HG02763 (cell line): ENCODE data around the gene TOX2.

Experiments
- ATAC-seq: cut with Tn5 transposase; IDR thresholded peaks from one replicate; pipeline ENCODE4 v1.9.1; 2021; ENCODE audit warnings: mild to moderate bottlenecking, moderate library complexity; ENCODE audit not compliant: unreplicated experiment

TOX2 gene

GRCh38 chr20:43994486-43995100, 79.9 kb downstream of the TOX2 start:
- ATAC-seq = no peak

DNA sequence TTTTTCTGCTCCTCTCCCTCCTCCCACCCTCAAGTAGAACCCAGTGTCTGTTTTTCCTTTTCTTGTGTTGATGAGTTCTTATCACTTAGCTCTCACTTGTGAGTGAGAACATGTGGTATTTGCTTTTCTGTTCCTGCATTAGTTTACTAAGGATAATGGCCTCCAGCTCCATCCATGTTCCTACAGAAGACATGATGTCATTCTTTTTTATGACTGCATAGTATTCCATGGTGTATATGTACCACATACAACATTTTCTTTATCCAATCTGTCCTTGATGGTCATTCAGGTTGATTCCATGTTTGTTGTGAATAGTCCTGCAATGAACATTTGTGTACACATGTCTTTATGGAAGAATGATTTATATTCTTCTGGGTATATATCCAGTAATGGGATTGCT, 81.0 kb downstream of the TOX2 start:
- ATAC-seq = no peak

- no peak for ATAC-seq
Measured at GRCh38 chr20:43996240-43996930, 81.7 kb downstream of the TOX2 start.

DNA sequence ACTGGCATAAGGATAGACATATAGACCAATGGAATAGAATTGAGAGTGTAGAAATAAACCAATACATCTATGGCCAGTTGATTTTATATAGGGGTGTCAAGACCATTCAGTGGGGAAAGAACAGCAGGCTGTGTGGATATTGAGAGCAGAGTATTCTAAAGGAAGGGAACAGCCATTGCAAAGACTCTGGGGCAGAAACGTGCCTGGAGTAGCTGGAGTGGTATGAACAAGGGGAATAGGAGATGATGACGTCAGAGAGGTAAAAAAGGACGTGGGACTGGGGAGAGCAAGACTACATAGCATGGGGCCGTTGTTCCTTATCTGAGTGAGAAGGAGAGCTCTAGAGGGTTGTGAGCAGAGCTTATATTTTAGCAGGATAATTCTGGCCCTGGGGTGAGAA, 85.2 kb downstream of the TOX2 start:
- no peak for ATAC-seq

GRCh38 chr20:44001667-44002596, 87.3 kb downstream of the TOX2 start:
- ATAC-seq = peak; percentile 75

GRCh38 chr20:44002861-44003260, 88.2 kb downstream of the TOX2 start:
- ATAC-seq = no peak

GRCh38 chr20:44003609-44004008, 89.0 kb downstream of the TOX2 start:
- ATAC-seq = no peak

DNA sequence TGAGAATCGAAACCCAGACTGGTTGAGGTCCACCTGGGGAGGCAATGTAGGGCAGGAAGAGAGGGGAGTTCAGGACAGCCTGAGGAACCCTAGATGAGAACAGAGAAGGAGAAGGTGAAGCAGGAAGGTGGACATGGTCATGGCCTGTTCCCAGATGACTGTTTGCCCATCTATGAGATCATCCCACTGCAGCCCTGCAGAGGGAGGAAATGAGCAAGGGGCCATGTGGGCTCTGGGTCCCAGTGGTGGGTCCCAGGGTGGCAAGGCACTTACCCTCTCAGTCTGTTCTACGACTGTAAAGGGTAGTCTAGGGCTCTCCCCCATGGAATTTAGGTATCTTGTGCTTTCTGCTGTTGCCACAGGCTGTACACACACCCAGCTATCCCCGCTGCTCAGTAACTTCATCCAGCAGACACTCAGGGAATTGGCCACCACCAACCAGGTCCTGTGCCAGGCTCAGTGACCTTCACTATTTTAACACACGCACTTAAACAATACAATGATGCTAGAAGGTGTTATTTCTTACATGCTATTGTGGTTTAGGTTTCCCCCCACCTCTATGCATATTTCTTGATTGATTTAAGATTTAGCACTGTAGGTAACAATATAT, 89.8 kb downstream of the TOX2 start:
- ATAC-seq = no peak

DNA sequence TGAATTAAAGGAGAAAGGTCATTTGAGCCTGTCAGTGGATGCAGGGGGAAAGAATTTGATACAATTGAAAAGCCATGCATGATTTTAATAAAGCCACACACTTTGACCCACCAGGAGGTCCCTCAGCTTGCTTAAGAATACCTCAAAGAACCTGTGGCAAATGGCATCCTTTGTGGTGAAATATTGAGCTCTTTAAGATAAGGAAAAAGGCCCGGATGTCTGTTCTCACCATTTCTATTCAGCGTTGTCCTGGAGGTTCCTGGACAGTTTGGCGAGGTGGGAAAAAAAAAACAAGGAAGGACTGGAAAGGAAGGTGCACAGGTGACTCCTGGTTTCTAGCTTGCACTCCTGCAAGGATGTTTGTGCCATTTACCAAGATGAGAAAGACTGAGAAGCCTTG, 91.0 kb downstream of the TOX2 start:
- ATAC-seq = no peak

GRCh38 chr20:44006126-44006525, 91.5 kb downstream of the TOX2 start:
- no peak for ATAC-seq

DNA sequence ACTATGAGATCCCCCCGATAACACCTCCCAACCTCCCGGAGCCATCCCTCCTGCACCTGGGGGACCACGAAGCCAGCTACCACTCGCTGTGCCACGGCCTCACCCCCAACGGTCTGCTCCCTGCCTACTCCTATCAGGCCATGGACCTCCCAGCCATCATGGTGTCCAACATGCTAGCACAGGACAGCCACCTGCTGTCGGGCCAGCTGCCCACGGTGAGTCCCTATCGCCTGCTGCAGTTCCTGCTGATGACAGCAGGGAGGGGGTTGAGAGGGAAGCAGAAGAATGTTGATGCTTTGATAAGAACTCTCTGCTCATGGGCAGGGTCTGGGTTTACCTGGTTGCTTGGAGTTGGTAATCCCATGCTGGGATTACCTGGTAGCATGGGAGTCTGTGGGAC, 91.9 kb downstream of the TOX2 start:
- no peak for ATAC-seq

- no peak for ATAC-seq
Measured at GRCh38 chr20:44008806-44009678, 94.4 kb downstream of the TOX2 start.

DNA sequence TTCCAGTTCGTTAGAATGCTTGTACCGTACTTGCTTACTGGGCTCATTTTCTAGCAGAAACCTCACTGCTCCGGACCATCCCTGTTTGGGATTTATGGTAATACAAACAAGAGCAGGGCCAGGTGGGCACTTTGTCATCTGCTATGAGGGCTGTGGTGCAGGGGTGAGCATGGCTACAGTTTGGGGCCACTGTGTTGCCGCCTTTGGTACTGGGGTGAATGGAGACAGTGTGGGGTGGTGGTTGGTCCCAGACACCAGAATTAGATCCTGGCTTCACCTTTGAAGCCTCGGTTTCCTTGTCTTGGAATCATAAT, 95.0 kb downstream of the TOX2 start:
- no peak for ATAC-seq

DNA sequence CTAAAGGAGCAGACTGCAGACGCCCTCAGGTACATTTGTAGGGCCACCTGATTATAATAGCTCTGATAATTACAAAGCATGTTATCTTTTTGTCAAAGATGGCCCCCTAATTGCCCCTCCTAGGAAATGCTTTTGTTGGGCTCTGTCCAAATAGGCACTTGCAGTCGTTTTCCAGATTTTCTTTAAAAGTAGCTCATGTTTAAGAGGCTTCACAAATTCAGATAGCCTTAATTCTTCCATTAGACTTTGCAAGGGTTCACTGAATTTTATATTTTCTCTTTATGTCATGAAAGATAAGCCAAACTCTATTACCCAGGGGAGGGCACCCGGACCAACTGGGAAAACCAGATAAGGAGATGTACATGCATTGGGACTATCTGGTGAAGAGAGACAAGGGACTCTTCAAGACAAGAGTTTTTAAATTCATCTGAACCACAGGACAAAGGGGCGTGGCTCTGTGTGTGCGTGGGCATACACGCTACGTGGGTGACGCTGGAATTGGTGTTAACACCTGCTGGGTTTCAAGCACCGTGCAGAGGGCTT, 95.6 kb downstream of the TOX2 start:
- ATAC-seq = no peak

GRCh38 chr20:44011251-44011940, 96.7 kb downstream of the TOX2 start:
- ATAC-seq = no peak

DNA sequence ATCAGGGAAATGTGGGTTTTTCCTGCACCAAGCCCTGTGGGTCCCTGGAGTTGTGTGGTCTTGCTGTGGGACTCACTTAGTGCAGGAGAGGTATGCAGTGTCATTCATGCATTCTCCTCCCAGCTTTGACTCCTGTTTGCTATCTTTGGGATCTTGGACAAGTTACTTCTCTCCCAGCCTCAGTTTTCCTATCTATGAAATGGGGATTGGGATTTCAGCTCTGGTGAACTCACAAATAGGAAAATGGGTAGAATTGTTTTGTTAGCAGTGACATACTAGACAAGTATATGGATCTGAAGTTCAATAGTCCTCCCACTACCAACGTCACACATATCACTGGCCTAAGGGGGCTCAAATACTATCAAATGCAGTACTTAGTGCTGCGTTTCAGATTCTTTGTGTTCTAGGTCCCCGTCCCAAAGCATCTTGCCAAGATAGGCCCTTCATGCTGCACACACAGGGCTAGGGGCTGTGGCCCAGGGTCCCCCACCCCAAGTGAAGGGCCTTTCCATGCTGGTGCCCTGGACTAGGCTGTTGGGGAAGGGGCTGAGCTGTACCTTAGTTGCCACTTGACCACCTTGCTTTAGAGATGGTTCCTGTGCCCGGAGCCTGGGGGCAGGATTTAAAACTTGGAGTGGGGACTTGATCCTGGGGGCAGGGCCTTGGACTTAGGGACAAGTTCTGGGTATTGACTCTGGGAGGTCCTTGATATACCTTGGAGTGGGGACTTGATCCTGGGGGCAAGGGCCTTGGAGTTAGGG, 98.0 kb downstream of the TOX2 start:
- ATAC-seq = no peak

DNA sequence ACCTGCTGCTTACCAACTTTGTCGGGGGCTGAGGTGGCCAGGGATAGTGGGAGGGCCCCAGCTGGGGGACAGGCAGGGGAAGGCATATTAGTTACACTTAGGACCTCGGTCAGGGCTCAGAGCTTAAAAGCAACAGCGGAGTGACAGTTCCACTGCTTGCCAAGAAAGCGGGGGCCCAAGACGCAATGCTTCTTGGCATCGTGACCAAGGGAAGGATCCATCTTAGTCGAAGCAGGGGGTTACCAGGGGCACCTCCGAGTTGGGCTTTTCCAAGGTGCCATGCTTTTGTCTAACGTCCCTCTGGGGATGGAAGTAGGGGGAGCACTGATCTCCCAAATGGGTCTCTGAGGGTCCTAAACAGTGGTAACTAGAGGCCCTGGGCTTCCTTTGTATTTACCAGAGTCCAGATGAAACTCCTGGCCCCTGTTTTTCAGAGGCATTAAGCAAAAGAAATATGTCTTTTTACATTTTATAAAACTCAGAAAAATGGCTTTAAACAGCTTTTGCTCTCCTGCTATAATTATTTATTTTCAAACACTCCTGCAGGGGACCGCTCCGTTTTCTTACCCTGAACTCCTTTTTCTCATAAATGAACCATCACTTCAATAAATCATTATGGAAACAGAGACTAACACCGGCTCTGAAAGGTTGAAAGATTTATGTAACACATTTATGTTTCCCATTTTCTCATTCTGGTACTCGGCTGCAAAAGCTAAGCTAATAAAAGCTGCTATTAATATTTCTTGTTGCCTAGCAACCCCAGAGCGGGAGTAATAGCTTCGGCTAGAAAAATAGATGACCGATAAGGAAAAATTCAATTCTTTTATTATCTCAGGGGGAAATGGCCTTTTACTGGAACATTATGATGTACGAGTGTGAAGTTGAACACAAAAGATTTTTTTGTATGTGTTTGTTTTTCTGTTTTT, 100.4 kb downstream of the TOX2 start:
- no peak for ATAC-seq

DNA sequence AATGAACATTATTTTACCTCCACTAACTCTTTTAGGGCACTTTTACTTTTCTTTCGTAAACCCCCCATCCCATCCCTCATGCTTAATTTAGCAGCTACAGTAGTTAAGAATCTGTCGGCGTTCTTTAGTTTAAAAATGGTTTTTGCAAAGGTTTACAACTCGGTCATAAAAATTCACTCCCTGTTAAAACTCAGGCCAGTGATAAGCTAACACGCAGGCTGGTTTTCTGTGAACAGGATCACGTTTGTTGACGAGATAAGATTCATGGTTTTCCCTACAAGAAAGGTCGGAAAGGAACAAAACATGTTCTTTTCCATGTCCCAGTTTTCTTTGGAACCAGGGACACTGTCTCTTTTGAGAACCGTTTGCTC, 101.1 kb downstream of the TOX2 start:
- ATAC-seq = no peak
